HepG2 (cell line): ENCODE results near the gene IRAK2. TPM values are rescaled to one million over a fixed set of nuclear protein-coding genes. Genes with fewer than 3 reads are reported as not detected.

Experiments used
- ASH2L ChIP-seq: fragments of 300-600, 200-600 bp; sonication (generic); IDR thresholded peaks from 2 replicates; pipeline ENCODE4 v1.7.0; 2017; ENCODE audit warnings: low read depth, mild to moderate bottlenecking, moderate library complexity, mixed read lengths, low read length; ENCODE audit not compliant: insufficient read length
- CAMTA2 ChIP-seq: sonication (generic); formaldehyde crosslinking; IDR thresholded peaks from 2 replicates; pipeline ENCODE4 v1.4.0; 2020; ENCODE audit warnings: mild to moderate bottlenecking, missing genetic modification reagents, borderline replicate concordance
- CBX5 ChIP-seq: sonication (generic); formaldehyde crosslinking; IDR thresholded peaks from 2 replicates; pipeline ENCODE4 v1.4.0; 2020; ENCODE audit warnings: missing genetic modification reagents, borderline replicate concordance
- FIP1L1 ChIP-seq: fragments of 200-400 bp; formaldehyde crosslinking; IDR thresholded peaks from 2 replicates; pipeline ENCODE4 v1.6.1; 2018; ENCODE audit warnings: low read depth, mild to moderate bottlenecking, low read length, moderate library complexity, borderline replicate concordance; ENCODE audit not compliant: insufficient read depth
- FOSL1 ChIP-seq: sonication (generic); formaldehyde crosslinking; IDR thresholded peaks from 2 replicates; pipeline ENCODE4 v1.9.0; 2021; ENCODE audit warnings: missing genetic modification reagents, borderline replicate concordance
- IKZF4 ChIP-seq: sonication (generic); formaldehyde crosslinking; IDR thresholded peaks from 2 replicates; pipeline ENCODE4 v1.5.1; 2020; ENCODE audit warnings: borderline replicate concordance, mild to moderate bottlenecking, low read depth, missing genetic modification reagents; ENCODE audit errors: not compliant biosample characterization
- KDM1A ChIP-seq: IDR thresholded peaks from 2 replicates; pipeline ENCODE4 v1.6.1; 2016; ENCODE audit warnings: missing compliant biosample characterization
- MBD4 ChIP-seq: IDR thresholded peaks from 2 replicates; pipeline ENCODE4 v1.6.1; 2012; ENCODE audit warnings: low read length, inconsistent platforms, borderline replicate concordance
- NFYC ChIP-seq: IDR thresholded peaks from 2 replicates; pipeline ENCODE4 v1.6.1; 2016; ENCODE audit warnings: missing genetic modification reagents, missing compliant biosample characterization
- NR2F6 ChIP-seq, 2 experiments: IDR thresholded peaks; 2 replicates each; pipeline ENCODE4 v1.6.1; 2016; ENCODE audit warnings: antibody characterized with exemption in 1 of 2, mild to moderate bottlenecking in 1 of 2
- POLR2G ChIP-seq: fragments of 200-400 bp; formaldehyde crosslinking; IDR thresholded peaks from 2 replicates; pipeline ENCODE4 v1.6.1; 2018; ENCODE audit warnings: mild to moderate bottlenecking, low read depth, low read length, moderate library complexity
- ZNF101 ChIP-seq: sonication (generic); formaldehyde crosslinking; IDR thresholded peaks from 2 replicates; pipeline ENCODE4 v1.4.0; 2020; ENCODE audit warnings: mild to moderate bottlenecking, low read depth, missing genetic modification reagents, borderline replicate concordance
- ZNF367 ChIP-seq: sonication (generic); formaldehyde crosslinking; IDR thresholded peaks from 2 replicates; pipeline ENCODE4 v1.4.0; 2020; ENCODE audit warnings: missing genetic modification reagents, borderline replicate concordance
- ZNF510 ChIP-seq: sonication (generic); formaldehyde crosslinking; IDR thresholded peaks from 2 replicates; pipeline ENCODE4 v1.4.0; 2020; ENCODE audit warnings: low read depth, mild to moderate bottlenecking, missing genetic modification reagents
- ZNF780A ChIP-seq: sonication (generic); formaldehyde crosslinking; IDR thresholded peaks from 2 replicates; pipeline ENCODE4 v1.8.0; 2022; ENCODE audit warnings: mild to moderate bottlenecking, missing genetic modification reagents, moderate library complexity
- ZNF83 ChIP-seq: sonication (generic); formaldehyde crosslinking; IDR thresholded peaks from 2 replicates; pipeline ENCODE4 v1.4.0; 2020; ENCODE audit warnings: missing genetic modification reagents, mild to moderate bottlenecking, borderline replicate concordance
- polyA plus RNA-seq, 8 experiments: library from polyadenylated mRNA; depleted of rRNA in 3 of 8; stranded (reverse) in 7 of 8; unstranded in 1 of 8; fragments of >200 nt; fragmentation: Illumina TruSeq in 4 of 8; extraction: Trizol in 4 of 8; gene quantifications; 2 replicates each; pipeline versions ENCODE4 v1.2.1 to v1.2.3, GENCODE V29; 2011 to 2016; ENCODE audit warnings: low read depth in 4 of 8, missing spikeins in 1 of 8, mixed read lengths in 1 of 8; ENCODE audit not compliant: insufficient read depth in 1 of 8
- total RNA-seq, 5 experiments: library from RNA; depleted of rRNA; stranded (reverse); fragments of >200 nt; fragmentation: Illumina TruSeq; extraction: Trizol; gene quantifications; 2 replicates each; pipeline ENCODE4 v1.2.3, GENCODE V29; 2016; ENCODE audit warnings: low read depth in 1 of 5
- TF ChIP-seq, protein P1 (sequence below): sonication (generic); formaldehyde crosslinking; IDR thresholded peaks from 2 replicates; pipeline ENCODE4 v1.4.0; 2020; ENCODE audit warnings: low read depth, mild to moderate bottlenecking, missing genetic modification reagents
- TF ChIP-seq, protein P2 (sequence below): sonication (generic); formaldehyde crosslinking; IDR thresholded peaks from 2 replicates; pipeline ENCODE4 v1.8.0; 2023; ENCODE audit warnings: mild to moderate bottlenecking, missing genetic modification reagents
- TF ChIP-seq, protein P3 (sequence below): IDR thresholded peaks from 2 replicates; pipeline ENCODE4 v1.6.1; 2016; ENCODE audit warnings: mild to moderate bottlenecking, missing biosample characterization, missing genetic modification reagents
- TF ChIP-seq, protein P4 (sequence below): sonication (generic); formaldehyde crosslinking; IDR thresholded peaks from 2 replicates; pipeline ENCODE4 v1.8.0; 2022; ENCODE audit warnings: mild to moderate bottlenecking, missing genetic modification reagents; ENCODE audit not compliant: insufficient replicate concordance
- TF ChIP-seq, protein P5 (sequence below): sonication (generic); formaldehyde crosslinking; IDR thresholded peaks from 2 replicates; pipeline ENCODE4 v1.5.0; 2020; ENCODE audit warnings: missing genetic modification reagents, mild to moderate bottlenecking, borderline replicate concordance
- TF ChIP-seq, protein P6 (sequence below): IDR thresholded peaks from 2 replicates; pipeline ENCODE4 v1.6.1; 2012; ENCODE audit warnings: inconsistent platforms
- TF ChIP-seq, protein P7 (sequence below): sonication (generic); formaldehyde crosslinking; IDR thresholded peaks from 2 replicates; pipeline ENCODE4 v1.5.0; 2020; ENCODE audit warnings: missing genetic modification reagents, mild to moderate bottlenecking, borderline replicate concordance

IRAK2 gene
- total and polyA plus RNA-seq, 2 of the 13 experiments (the other 11 are each of a cell fraction or from before 2014, with no cell fraction given), result 13.1 to 23.3 TPM

DNA sequence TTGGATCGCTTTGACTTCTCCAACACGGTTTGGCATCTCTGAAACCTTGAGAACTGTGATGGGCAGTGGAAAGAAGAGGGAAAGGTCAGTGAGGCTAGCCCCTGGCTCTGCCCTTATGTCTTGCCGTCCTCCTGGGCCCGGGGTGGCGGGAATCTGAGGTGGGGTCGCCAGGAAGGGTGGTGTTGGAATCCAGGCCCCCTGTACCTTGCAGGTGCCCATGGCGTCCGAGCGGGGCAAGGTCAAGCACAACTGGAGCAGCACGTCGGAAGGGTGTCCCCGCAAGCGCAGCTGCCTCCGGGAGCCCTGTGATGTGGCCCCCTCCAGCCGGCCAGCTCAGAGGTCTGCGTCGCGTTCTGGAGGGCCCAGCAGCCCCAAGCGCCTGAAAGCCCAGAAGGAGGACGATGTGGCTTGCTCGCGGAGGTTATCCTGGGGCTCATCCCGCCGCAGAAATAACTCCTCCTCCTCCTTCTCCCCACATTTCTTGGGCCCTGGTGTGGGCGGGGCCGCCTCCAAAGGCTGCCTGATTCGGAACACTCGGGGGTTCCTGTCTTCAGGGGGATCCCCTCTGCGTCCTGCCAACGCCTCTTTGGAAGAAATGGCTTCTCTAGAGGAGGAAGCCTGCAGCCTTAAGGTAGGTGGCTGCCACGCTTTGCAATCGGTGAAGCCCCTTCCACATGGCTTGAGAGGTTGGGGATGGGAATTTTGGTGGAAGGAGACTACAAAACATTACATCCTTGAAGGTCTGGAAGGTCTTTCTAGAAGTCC, 84.4 kb downstream of the IRAK2 start (continued):
- TF ChIP-seq, protein P1, sequence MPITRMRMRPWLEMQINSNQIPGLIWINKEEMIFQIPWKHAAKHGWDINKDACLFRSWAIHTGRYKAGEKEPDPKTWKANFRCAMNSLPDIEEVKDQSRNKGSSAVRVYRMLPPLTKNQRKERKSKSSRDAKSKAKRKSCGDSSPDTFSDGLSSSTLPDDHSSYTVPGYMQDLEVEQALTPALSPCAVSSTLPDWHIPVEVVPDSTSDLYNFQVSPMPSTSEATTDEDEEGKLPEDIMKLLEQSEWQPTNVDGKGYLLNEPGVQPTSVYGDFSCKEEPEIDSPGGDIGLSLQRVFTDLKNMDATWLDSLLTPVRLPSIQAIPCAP, result no peak
- TF ChIP-seq, protein P2, sequence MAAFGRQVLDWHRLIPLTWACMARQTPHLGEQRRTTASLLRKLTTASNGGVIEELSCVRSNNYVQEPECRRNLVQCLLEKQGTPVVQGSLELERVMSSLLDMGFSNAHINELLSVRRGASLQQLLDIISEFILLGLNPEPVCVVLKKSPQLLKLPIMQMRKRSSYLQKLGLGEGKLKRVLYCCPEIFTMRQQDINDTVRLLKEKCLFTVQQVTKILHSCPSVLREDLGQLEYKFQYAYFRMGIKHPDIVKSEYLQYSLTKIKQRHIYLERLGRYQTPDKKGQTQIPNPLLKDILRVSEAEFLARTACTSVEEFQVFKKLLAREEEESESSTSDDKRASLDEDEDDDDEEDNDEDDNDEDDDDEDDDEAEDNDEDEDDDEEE (CRISPR knock-in tag), result 0 out of 2 replicates have a peak, but pooled peaks have one; percentile 47
- TF ChIP-seq ZNF367 (CRISPR knock-in tag) (no peak), ASH2L (no peak), POLR2G (peak; percentile 18; the same call in 1 of the 2 replicates), IKZF4 (CRISPR knock-in tag) (no peak), CBX5 (CRISPR knock-in tag) (no peak), ZNF780A (CRISPR knock-in tag) (no peak), CAMTA2 (CRISPR knock-in tag) (peak; percentile 80; the same call in 1 of the 2 replicates), KDM1A (no peak), ZNF83 (CRISPR knock-in tag) (no peak; the same call in 1 of the 2 replicates), ZNF510 (CRISPR knock-in tag) (no peak), FOSL1 (no peak), NFYC (no peak), MBD4 (no peak), NR2F6 (IDR thresholded peaks at IDR 0.05) (no peak), NR2F6 (CRISPR knock-in tag; IDR thresholded peaks at IDR 0.05) (no peak), ZNF101 (CRISPR knock-in tag) (no peak), FIP1L1 (no peak)
- TF ChIP-seq, protein P3, sequence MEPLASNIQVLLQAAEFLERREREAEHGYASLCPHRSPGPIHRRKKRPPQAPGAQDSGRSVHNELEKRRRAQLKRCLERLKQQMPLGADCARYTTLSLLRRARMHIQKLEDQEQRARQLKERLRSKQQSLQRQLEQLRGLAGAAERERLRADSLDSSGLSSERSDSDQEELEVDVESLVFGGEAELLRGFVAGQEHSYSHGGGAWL (CRISPR knock-in tag), result 0 out of 2 replicates have a peak, but pooled peaks have one; percentile 14
- TF ChIP-seq, protein P4, sequence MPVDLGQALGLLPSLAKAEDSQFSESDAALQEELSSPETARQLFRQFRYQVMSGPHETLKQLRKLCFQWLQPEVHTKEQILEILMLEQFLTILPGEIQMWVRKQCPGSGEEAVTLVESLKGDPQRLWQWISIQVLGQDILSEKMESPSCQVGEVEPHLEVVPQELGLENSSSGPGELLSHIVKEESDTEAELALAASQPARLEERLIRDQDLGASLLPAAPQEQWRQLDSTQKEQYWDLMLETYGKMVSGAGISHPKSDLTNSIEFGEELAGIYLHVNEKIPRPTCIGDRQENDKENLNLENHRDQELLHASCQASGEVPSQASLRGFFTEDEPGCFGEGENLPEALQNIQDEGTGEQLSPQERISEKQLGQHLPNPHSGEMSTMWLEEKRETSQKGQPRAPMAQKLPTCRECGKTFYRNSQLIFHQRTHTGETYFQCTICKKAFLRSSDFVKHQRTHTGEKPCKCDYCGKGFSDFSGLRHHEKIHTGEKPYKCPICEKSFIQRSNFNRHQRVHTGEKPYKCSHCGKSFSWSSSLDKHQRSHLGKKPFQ (CRISPR knock-in tag), result peak; percentile 45
- TF ChIP-seq, protein P5, sequence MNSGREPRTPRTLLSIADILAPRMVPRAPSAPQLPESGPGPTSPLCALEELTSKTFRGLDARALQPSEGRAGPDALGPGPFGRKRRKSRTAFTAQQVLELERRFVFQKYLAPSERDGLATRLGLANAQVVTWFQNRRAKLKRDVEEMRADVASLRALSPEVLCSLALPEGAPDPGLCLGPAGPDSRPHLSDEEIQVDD, result no peak
- TF ChIP-seq, protein P6, sequence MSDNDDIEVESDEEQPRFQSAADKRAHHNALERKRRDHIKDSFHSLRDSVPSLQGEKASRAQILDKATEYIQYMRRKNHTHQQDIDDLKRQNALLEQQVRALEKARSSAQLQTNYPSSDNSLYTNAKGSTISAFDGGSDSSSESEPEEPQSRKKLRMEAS, result peak; percentile 27; the same call in 1 of the 2 replicates
- TF ChIP-seq, protein P7, sequence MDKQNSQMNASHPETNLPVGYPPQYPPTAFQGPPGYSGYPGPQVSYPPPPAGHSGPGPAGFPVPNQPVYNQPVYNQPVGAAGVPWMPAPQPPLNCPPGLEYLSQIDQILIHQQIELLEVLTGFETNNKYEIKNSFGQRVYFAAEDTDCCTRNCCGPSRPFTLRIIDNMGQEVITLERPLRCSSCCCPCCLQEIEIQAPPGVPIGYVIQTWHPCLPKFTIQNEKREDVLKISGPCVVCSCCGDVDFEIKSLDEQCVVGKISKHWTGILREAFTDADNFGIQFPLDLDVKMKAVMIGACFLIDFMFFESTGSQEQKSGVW (CRISPR knock-in tag), result no peak
